ACHN (cell line): ENCODE measurements around the gene MCAM.

Experiments
- DNase-seq: peaks from one replicate; pipeline ENCODE4 v3.0.0-alpha.2; 2015
- in situ Hi-C: cut with HindIII; loops from 2 replicates; pipeline ENCODE4 v1.10.0; 2017; ENCODE audit warnings: low sequenced_read_pairs, low pct_ligation_motif_present, low pct_unique_long_range_greater_than_20kb

The MCAM gene

DNA sequence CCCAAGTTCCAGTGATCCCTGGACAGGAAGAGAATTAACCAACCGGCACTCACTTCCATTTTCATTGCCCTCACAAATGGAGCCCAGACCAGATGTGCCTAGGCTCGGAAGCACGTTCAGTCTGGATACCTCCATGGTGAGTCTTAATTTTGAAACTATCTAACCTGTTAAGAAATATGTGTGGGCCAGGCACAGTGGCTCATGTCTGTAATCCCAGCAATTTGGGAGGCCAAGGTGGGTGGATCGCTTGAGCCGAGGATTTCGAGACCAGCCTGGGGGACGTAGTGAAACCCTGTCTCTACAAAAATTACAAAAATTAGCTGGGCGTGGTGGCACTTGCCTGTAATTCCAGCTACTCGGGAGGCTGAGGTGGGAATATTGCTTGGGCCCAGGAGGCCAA is 31.5 kb downstream of the MCAM start:
- no peak for DNase-seq
- in situ Hi-C loops, result no loop called here

DNA sequence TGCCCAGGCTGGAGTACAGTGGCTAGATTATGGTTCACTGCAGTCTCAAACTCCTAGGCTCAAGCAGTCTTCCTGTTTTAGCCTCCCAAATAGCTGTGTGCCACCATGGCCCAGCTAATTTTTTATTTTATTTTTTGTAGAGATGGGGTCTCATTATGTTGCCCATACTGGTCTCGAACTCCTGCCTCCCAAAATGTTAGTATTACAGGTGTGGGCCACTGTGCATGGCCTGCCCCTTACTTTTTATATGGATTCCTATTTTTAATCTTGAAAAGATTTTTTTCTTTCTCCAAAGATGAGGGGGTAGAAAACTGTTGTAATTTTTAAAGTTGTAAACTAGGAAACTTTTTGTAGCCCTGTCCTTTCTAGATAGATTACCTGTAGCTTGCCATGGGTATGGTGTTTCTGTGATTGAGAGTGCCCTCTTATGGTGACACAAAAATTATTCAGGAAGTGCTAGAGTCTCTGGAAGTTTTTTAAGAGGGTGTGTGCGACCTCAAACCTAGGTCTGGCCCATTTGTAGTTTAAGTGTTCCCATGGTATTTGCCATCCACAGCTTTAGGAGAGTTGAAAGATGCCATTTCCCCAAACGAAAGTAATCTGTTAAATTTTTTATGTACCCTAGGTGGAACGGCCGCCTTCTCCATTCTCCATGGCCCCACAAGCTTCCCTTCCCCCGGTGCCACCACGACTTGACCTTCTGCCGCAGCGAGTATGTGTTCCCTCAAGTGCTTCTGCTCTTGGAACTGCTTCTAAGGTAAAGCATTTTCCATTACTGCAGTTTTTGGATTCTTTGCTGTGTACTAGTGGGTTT is 32.4 kb downstream of the MCAM start:
- peak; percentile 52 for DNase-seq
- in situ Hi-C loops, result no loop called here

DNA sequence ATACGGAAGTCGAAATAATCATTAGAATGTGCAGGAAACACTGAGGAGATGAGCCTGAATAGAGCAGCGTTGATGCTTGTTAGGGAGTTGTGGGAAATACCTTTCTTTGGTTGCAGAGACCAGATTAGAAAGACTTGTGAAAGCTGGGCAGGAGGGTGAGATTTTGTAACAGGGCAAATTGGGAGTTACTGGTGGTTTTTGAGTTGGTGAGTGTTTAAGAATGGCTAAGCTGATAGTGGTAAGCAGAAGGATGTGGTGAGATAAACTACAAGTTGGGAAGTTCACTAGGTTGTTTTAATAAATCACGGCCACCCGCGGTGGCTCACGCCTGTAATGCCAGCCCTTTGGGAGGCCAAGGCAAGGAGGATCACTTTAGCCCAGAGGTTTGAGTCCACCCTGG is 34.4 kb downstream of the MCAM start:
- in situ Hi-C loops, result no loop called here
- DNase-seq, result no peak

DNA sequence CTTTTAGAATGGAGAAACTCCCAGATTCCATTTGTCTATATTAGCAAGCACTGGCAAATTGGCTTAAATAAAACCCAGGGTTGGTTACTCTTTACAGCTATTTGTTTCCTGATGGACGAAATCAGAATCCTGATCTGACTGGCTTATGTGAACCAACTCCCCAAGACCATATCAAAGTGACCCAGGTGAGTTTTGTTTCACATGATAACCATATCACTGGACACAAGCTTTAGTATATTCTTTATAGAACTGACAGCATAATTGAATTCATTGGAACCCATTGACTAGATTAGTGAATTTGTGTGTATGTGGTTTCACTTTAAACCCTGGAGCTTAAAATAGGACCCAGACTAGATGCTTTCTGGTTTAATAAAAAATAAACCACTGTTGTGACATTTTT is 39.3 kb downstream of the MCAM start:
- in situ Hi-C loops, result no loop called here
- no peak for DNase-seq

DNA sequence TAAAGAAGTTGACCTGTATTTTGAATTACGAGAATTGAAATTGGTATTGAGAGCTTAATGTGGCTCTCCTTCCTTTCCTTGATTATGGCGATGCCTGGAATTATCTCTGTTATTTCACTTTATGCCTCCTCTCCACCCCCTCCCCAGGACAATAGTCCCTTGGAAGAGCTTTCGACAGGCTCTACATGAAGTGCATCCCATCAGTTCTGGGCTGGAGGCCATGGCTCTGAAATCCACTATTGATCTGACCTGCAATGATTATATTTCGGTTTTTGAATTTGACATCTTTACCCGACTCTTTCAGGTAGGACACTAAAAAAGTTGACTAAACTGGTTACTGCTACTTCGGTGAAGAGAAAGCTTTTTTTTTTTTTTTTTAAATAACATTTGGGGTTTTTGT is 43.2 kb downstream of the MCAM start:
- no peak for DNase-seq
- in situ Hi-C loops, result no loop called here

DNA sequence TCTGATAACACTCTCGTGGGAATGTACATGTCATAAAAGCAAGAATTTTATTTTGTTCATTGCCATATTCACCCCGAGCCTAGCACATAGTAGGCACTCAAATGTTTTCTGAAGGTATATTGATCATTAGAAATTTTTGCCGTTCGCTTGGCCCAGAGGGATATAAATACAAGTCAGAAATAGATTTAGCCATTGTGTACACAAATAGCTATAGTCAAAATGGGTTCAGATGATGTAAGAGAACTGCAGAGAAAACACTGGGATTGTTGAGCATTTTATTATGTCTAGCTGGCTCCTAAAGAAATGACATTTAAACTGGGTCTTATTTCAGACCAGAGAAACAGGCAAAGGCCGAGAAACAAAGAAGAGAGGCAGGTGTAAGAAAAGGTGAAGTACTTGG is 49.3 kb downstream of the MCAM start:
- in situ Hi-C loops, result no loop called here

DNA sequence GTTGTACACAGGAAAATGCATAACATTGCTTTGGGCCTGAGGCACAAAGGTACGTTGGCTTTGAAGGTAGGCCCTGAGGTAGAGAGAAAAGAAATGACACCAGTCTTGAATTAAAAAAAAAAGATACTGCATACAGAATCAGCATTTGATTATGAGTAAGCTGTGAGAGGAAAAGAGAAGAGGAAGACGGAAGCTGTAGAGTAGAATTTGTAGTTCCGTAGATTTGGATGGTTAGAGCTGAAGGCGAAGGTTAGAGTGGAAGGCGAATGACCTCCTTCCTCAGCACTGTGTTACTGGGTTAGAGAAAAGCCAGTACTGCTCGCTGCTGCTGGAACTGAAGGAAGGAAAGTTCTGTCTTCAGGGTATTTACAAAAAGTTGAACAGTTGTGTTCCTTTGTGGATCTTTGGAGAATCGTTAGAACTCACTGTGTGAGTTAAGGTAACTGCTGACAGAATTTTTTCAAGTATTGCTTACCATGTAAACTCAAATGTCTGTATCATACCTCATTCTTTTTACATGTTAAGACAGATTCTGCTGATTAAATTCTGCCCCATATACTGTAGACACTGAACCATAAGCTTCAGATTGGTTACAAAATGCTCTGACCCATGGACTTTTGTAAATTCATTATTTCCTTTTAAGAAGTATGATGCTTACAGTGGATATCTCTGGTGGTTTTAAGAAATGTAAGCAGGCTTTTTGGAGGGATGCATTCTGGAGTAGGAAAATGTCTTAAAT is 50.2 kb downstream of the MCAM start:
- no peak for DNase-seq
- in situ Hi-C loops, result no loop called here

More for the DNA sequence above, 49.3 kb downstream of the MCAM start:
- no peak for DNase-seq

DNA sequence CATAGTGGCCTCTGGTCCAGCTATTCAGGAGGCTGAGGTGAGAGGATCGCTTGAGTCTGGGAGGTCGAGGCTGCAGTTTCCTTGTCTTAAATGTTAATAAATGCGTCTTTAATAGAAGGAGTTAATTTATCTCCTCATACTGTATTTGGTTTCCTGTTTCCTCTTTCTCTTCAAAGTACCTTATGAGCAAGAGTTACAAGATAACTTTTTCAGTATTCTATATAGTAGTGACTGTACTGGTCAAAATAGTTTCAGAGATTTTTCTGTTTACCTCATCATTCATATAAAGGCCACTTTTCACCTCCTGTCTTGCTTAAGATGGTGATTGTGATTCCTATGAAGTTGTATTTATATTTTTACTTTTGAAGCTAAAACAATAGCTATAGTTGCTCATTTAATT is 50.9 kb downstream of the MCAM start:
- DNase-seq, result no peak
- in situ Hi-C loops, result no loop called here

DNA sequence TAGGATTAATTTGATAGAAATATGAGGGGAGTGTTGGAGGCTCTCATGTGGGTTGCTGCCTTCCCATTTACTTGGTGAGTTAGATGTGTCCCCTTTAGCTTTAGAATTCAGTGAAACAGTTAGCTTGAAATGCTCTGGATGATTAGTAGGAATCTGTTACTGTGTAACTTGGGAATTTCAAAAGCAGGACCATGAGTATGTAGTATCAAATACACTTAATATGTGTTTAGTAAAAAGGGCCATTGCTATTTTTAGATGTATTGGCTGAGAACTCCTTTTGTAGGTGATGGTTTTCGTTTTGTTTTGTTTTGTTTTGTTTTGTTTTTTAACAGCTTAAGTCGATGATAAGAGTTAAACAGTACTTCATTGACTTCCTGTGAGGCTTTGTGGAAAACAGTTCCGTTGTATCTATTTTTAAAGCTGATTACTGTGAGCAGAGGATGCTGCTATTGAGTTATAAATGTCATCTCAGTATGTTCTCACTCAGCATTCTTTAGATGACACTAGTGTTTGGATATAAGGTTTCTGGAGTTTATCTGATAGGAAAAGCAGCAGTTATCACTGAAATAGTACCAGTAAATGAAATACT is 53.5 kb downstream of the MCAM start:
- in situ Hi-C loops, result no loop called here
- DNase-seq, result peak; percentile 43

DNA sequence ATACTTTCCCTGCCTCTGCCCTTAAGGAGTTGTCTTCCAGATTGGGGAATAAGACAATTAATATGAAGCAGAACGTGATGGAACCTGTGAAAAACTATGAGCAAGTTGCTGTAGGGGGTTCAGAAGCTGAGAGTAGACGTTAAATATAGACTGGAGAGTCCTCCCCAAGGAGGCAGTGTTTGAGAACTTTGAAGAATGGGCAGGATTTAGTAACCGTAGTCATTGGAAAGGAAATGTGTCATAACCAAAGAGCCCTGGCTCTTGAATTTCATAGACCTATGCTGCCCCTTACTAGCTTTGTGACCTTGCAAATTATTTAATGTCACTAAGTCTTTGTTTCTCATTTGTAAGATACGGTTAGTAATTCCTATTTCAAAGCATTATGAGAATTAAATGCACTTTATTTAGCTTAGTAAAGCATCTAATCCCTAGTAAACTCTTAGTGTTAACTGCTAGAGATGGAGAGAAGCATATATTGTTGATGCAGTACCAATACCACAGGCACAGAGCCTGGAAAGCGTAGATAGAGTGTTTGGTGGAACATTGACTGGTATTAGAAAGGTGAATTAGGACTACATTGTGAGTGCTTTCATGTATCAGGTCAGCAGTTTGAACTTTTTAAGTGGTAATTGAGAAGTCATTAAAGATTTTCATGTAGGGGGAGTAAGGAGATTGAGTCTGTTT is 54.1 kb downstream of the MCAM start:
- DNase-seq, result peak; percentile 64
- in situ Hi-C loops, result no loop called here

DNA sequence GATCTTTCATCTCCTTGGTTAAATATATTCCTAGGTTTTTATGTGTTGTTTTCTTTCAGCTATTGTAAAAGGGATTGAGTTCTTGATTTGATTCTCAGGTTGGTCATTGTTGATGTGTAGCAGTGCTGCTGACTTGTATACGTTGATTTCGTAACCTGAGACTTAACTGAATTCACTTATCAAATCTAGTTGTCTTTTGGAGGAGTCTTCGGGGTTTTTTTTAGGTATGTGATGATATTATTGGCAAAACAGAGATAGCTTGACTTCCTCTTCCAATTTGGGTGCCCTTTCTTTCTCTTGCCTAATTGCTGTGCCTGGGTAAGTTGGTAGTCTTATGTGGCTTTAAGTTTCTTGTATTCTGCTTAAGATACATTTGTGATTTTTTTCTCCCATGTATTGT is 57.9 kb downstream of the MCAM start:
- in situ Hi-C loops, result no loop called here
- no peak for DNase-seq
